BLaER1 (cell line): ENCODE data around the gene LCN6.
"Not testable (repeated sequence)": the region's sequence is repeated elsewhere in the genome, so short reads cannot be mapped to it uniquely, and the experiment has no call there.

Experiments used
- H3K27ac ChIP-seq: shearing (Covaris generic); formaldehyde crosslinking; 2 replicates; pipeline ENCODE4 v1.8.1; 2022
- H3K27me3 ChIP-seq: shearing (Covaris generic); formaldehyde crosslinking; 2 replicates; pipeline ENCODE4 v1.8.1; 2022
- H3K36me3 ChIP-seq: shearing (Covaris generic); formaldehyde crosslinking; 2 replicates; pipeline ENCODE4 v1.8.1; 2022
- H3K4me1 ChIP-seq: shearing (Covaris generic); formaldehyde crosslinking; 2 replicates; pipeline ENCODE4 v1.8.1; 2022
- H3K4me2 ChIP-seq: shearing (Covaris generic); formaldehyde crosslinking; 2 replicates; pipeline ENCODE4 v1.8.1; 2022
- H3K4me3 ChIP-seq: shearing (Covaris generic); formaldehyde crosslinking; 2 replicates; pipeline ENCODE4 v1.8.1; 2022
- H3K9ac ChIP-seq: shearing (Covaris generic); formaldehyde crosslinking; 2 replicates; pipeline ENCODE4 v1.8.1; 2022
- H3K9me3 ChIP-seq: shearing (Covaris generic); formaldehyde crosslinking; 2 replicates; pipeline ENCODE4 v1.8.1; 2022
- H4K20me1 ChIP-seq: shearing (Covaris generic); formaldehyde crosslinking; 2 replicates; pipeline ENCODE4 v1.8.1; 2022
- Cebpa-rat ChIP-seq: shearing (Covaris generic); IDR thresholded peaks from 2 replicates; pipeline ENCODE4 v1.8.1; 2022

LCN6 gene

GRCh38 chr9:136790640-136791515 lies 42.6 kb upstream of the LCN6 start, which contains the start of gene TMEM141:
Gene TMEM141 (plus strand): TSS chr9:136791344. CDS start chr9:136791371, 27 bp downstream.
- Histone ChIP-seq H3K4me3 (peak within 1 kb of the TSS; percentile 82), H3K27ac (peak within 1 kb of the TSS; percentile 91), H3K36me3 (peaks cover 21% of the 10 kb centered on the region; the same call in 1 of the 2 replicates), H3K9me3 (no peaks in the 10 kb centered on the region), H4K20me1 (peaks cover 17% of the 10 kb centered on the region), H3K9ac (peak within 1 kb of the TSS; percentile 90), H3K4me2 (peak within 1 kb of the TSS; percentile 97), H3K27me3 (0 out of 2 replicates have a peak, but pooled peaks cover 3% of the 10 kb centered on the region), H3K4me1 (peaks cover 82% of the 10 kb centered on the region)
- no peak for TF ChIP-seq Cebpa-rat

- no peak overlapping the region for H3K4me3 ChIP-seq
- peaks cover 21% of the 10 kb centered on the region; the same call in 1 of the 2 replicates for H3K36me3 ChIP-seq
- no peak overlapping the region for H3K4me2 ChIP-seq
- H3K27me3 ChIP-seq = 0 out of 2 replicates have a peak, but pooled peaks cover 3% of the 10 kb centered on the region
- peaks cover 82% of the 10 kb centered on the region for H3K4me1 ChIP-seq
- no peak overlapping the region for H3K9ac ChIP-seq
- H4K20me1 ChIP-seq = peaks cover 17% of the 10 kb centered on the region
- no peak overlapping the region for H3K27ac ChIP-seq
- no peaks in the 10 kb centered on the region for H3K9me3 ChIP-seq
- TF ChIP-seq Cebpa-rat = no peak
These were observed 41.2 kb upstream of the LCN6 start for GRCh38 chr9:136789523-136789937.

- Histone ChIP-seq H3K36me3 (peaks cover 16% of the 10 kb centered on the region; the same call in 1 of the 2 replicates), H3K9ac (peak overlapping the region; percentile 30), H3K4me2 (peak overlapping the region; percentile 66), H3K4me1 (peaks cover 86% of the 10 kb centered on the region), H4K20me1 (peaks cover 17% of the 10 kb centered on the region), H3K4me3 (peak overlapping the region; percentile 15; the same call in 1 of the 2 replicates)
- not testable (repeated sequence) for H3K27me3 ChIP-seq, H3K9me3 ChIP-seq, H3K27ac ChIP-seq
These were observed 40.6 kb upstream of the LCN6 start for GRCh38 chr9:136788644-136789522.

- no peak overlapping the region for H3K27ac ChIP-seq
- no peak overlapping the region for H3K4me3 ChIP-seq
- peaks cover 11% of the 10 kb centered on the region for H4K20me1 ChIP-seq
- peaks cover 6% of the 10 kb centered on the region; the same call in 1 of the 2 replicates for H3K36me3 ChIP-seq
- H3K9ac ChIP-seq = no peak overlapping the region
- 0 out of 2 replicates have a peak, but pooled peaks cover 3% of the 10 kb centered on the region for H3K27me3 ChIP-seq
- H3K9me3 ChIP-seq = no peaks in the 10 kb centered on the region
- peaks cover 78% of the 10 kb centered on the region for H3K4me1 ChIP-seq
- TF ChIP-seq Cebpa-rat = no peak
- H3K4me2 ChIP-seq = peak overlapping the region; percentile 66
These were observed 39.5 kb upstream of the LCN6 start for GRCh38 chr9:136787690-136788400.

- not testable (repeated sequence) for H3K27me3 ChIP-seq, H3K36me3 ChIP-seq, H3K27ac ChIP-seq, H3K9me3 ChIP-seq, H4K20me1 ChIP-seq, H3K4me3 ChIP-seq, H3K9ac ChIP-seq, H3K4me2 ChIP-seq
- H3K4me1 ChIP-seq = peaks cover 70% of the 10 kb centered on the region
These were observed 38.7 kb upstream of the LCN6 start for GRCh38 chr9:136786983-136787382.

- no peak for TF ChIP-seq Cebpa-rat
- Histone ChIP-seq H3K9ac (no peak overlapping the region), H3K27ac (no peak overlapping the region), H3K27me3 (0 out of 2 replicates have a peak, but pooled peaks cover 3% of the 10 kb centered on the region), H3K4me2 (peak overlapping the region; percentile 78), H4K20me1 (no peaks in the 10 kb centered on the region), H3K4me3 (no peak overlapping the region), H3K9me3 (no peaks in the 10 kb centered on the region), H3K4me1 (peaks cover 64% of the 10 kb centered on the region), H3K36me3 (no peaks in the 10 kb centered on the region)
These were observed 38.1 kb upstream of the LCN6 start for GRCh38 chr9:136786451-136786850.

GRCh38 chr9:136785565-136786355 lies 37.4 kb upstream of the LCN6 start:
- H4K20me1 ChIP-seq, H3K9me3 ChIP-seq, H3K4me3 ChIP-seq, H3K36me3 ChIP-seq, H3K27ac ChIP-seq, H3K9ac ChIP-seq, H3K27me3 ChIP-seq: not testable (repeated sequence)
- Histone ChIP-seq H3K4me2 (peak overlapping the region; percentile 78), H3K4me1 (peaks cover 64% of the 10 kb centered on the region)

GRCh38 chr9:136784997-136785361 lies 36.7 kb upstream of the LCN6 start:
- H3K27ac ChIP-seq = 0 out of 2 replicates have a peak overlapping the region, but pooled peaks have one; percentile 18
- no peaks in the 10 kb centered on the region for H4K20me1 ChIP-seq
- H3K9me3 ChIP-seq = no peaks in the 10 kb centered on the region
- TF ChIP-seq Cebpa-rat = no peak
- 0 out of 2 replicates have a peak, but pooled peaks cover 3% of the 10 kb centered on the region for H3K27me3 ChIP-seq
- H3K4me1 ChIP-seq = peaks cover 58% of the 10 kb centered on the region
- H3K9ac ChIP-seq = no peak overlapping the region
- H3K4me2 ChIP-seq = peak overlapping the region; percentile 78
- no peaks in the 10 kb centered on the region for H3K36me3 ChIP-seq
- H3K4me3 ChIP-seq = no peak overlapping the region
